COR-L47 (cell line): ENCODE results near the gene MEF2D.

Source experiments
- DNase-seq: peaks from one replicate; lab custom pipeline; 2025; lab: John Stamatoyannopoulos, UW

Gene MEF2D

GRCh38 chr1:156499842-156500542 lies 583 bp downstream of the MEF2D start:
- no peak for DNase-seq

GRCh38 chr1:156499194-156499841 lies 1.3 kb downstream of the MEF2D start:
- no peak for DNase-seq

DNA sequence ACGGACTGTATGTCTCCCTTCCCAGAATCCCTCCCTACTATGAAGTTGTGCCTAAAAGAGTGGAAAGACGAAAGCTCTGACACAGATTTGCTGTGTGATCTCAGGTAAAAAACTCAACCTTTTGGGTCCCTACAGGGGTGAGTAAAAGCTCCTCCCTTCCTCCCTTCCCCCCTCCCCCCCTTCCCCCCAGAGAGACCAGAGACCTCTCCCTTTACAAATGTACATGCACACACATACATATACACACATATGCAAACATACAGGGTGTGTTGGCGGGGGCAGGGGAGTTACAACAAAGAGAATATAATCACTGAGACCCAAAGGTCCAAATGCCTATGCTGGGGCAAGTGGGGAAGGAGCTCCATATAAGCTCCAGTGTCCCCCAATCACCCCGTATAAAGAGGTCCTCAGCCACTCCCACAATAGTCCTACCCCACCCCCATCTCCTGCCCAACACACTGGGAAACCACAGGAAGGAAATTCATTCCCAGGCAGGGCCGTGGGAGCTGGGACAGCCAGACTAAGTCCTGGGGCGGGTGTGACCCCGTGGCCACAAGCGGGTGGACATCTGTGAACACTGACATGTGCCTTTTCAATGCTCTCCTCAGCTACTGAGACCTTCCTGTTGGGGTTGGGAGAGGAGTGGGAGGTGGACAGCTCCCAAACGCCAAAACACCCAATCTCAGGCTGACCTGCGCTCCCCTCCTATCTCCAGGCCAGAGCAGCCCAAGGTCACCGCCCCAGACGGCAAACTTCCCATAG lies 2.0 kb downstream of the MEF2D start:
- DNase-seq: no peak

DNA sequence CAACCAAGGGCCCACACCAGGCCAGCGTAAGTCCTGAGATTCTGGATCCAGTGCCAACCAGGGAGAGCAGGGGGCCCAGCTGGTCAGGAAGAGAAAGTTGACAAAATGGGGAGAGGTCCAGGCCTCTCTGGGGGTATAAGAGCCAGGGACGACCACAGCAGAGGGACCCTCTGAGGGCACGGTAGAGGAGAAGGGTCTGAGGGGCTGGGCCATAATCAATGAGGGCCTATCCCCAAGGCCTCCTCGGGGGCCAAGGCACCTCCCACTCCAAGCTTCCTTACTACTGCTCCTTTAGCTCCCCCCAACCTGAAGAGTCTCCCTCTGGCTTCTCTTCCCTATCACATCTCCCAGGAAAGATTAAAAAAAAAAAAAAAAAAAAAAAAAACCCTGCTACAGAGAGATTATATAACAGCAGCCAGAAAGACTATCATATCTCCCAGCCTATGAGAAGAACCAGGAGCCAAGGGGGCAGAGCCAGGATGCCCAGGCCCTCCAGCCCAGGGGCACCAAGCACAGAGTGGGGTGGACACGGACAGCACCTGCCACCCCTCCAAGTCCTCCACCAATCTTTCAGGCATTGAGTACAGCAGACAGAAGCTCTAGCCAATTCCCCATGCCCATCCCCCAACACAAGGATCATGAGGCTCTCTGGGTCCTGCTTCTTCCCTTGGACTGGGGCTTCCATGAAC lies 2.7 kb downstream of the MEF2D start:
- DNase-seq: no peak

- no peak for DNase-seq
These were observed 3.4 kb downstream of the MEF2D start for GRCh38 chr1:156497078-156497742.

GRCh38 chr1:156496211-156496761 lies 4.3 kb downstream of the MEF2D start:
- DNase-seq: no peak

DNA sequence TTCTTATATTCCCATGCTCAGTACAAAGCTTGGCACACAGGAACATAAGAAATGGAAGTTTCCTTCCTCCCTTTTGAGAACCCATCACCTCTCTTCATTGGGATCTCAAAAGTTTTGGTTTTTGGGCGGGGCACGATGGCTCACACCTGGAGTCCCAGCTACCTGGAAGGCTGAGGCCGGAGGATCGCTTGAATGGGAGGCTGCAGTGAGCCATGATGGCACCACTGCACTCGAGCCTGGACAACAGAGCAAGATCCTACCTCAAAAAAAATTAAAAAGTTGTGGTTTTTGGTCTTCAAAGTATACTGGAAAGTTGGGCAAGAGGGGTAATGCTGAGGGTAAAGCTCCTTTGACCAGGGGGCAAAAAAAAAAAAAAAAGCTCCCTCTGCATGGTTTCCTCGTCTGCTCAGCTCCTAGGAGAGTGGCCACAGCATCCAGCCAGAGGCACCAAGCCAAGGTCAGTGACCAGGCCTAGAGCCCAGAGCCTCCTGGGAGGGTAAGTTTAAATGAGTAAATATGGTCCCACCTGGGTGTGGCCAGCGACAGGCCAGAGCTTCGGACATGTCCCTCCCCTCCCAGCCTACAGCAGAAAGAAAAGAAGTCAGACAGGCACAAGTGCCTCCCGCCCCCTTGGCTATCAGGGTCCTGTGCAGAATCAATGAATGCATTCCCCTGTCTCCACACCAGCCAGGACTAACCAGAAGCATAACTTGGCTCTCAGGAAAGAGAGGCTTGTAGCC lies 5.0 kb downstream of the MEF2D start:
- DNase-seq: no peak

DNA sequence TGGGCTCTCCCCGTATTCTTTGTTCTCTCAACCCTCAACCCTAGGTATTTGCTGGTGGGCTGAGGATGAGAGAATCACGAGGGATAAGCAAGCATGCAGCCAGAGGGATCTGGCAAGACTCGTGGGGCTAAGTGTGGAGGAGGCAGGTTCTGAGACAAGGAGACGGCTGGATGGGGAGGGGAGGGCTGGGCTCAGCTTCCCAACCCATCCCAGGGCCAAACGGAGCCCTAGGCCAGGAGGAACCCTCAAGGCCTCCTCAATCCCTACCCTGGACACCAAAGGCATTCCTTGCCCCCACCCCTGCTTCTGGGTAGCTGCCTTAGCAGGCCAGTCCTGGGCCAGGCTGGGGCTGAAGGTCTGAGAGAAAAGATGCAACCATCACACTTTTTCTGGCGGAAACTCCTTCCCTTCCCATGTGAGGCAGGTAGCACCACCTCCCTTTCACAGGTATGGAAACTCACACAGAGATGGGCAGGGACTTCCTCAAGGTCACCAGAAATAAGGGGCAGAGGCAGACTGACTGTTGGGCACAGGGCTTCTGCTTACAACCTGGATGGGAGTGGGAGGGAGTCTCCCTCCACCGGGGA lies 6.2 kb downstream of the MEF2D start:
- DNase-seq: no peak

GRCh38 chr1:156493742-156494141 lies 6.8 kb downstream of the MEF2D start:
- no peak for DNase-seq

DNA sequence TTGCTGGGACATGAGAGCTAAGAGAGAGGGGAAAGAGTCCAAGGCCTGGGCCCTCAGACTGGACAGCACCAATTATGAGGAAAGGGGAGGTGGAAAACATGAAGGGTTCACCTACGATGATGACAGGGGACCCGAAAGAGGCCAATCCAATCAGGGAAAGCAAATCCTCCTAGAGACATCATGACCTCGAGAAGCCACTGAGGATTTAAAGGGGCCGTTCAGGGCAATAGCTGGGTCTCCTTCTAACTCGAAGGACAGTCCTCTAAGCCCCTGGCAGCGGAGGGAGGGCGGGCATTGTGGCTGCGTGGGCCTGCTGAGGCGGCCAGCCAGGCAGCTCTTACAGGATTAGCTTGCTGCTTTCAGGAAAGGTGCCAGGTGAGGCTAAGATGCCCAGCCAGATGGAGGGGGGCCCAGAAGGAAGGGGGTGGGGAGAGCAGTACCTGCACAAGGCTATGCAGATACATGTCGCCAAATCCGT lies 7.4 kb downstream of the MEF2D start:
- no peak for DNase-seq

DNA sequence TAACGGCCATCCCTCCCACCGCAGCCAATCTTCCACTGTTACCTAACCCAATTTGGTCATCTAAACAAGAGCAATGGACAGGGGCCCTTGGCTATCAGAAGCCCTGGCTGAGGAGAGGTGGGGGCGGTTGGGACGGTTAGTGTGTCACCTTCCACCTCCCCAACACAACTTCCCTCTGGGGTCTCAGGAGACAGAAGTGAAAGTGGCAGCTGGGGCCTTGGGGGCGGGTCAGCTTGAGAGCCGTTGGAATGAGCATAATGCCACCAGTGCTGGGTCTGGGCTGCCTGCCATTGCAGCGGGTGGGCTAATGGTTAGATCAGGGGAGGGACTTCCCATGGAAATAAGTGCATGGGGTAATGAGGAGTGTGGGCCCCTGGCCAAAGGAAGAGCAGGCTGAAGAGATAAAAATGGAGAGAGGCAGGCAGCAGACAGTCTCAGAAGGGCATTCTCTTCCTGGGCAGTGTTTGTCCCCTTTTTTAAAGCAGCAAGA lies 7.9 kb downstream of the MEF2D start:
- no peak for DNase-seq

DNA sequence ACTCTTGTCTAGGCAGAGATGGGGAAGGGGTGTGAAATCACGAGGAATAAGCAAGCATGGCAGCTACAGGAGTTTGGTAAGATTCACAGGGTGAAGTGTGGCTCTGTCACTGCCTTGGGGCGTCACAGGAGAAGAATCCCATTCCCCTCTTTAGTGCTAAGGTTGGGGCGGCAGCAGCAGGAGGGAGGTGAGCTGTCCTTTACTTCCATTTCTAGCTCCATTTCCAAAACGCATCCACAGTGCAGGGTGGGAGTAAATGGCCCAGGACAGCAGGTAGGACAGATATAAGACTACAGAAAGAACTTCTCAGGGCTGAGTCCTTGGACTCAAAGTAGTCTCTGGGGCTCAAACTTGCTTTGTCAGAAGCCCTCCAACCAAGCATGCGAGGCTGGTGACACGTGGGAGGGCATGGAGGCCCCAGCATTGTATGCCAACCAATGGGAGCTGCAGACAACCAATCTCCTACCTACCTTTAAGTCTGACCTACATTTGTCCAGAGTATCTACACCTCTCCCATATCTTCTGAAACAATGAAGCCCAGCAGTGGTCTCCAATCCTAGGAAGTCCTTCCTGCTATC lies 8.5 kb downstream of the MEF2D start:
- no peak for DNase-seq

GRCh38 chr1:156491151-156491949 lies 9.2 kb downstream of the MEF2D start:
- DNase-seq: no peak

- no peak for DNase-seq
These were observed 10.1 kb downstream of the MEF2D start for GRCh38 chr1:156490401-156491032.

DNA sequence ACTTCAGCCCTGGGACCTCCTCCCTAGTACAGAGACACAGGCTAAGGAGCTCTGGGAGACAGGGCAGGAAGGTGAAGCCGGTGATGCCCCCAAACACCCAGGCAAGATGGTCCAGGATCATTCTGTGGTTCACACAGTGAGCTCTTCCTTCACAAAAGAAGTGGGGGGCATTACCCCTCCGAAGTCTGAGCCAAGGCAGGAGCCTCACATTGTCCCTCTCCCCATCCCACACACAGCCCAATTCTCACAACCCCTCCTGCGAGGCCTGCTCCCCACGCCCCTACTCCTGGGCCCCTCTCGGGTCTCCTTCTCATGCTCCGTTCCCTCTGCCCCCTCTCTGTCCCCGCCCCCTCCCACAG lies 10.7 kb downstream of the MEF2D start:
- DNase-seq: no peak

DNA sequence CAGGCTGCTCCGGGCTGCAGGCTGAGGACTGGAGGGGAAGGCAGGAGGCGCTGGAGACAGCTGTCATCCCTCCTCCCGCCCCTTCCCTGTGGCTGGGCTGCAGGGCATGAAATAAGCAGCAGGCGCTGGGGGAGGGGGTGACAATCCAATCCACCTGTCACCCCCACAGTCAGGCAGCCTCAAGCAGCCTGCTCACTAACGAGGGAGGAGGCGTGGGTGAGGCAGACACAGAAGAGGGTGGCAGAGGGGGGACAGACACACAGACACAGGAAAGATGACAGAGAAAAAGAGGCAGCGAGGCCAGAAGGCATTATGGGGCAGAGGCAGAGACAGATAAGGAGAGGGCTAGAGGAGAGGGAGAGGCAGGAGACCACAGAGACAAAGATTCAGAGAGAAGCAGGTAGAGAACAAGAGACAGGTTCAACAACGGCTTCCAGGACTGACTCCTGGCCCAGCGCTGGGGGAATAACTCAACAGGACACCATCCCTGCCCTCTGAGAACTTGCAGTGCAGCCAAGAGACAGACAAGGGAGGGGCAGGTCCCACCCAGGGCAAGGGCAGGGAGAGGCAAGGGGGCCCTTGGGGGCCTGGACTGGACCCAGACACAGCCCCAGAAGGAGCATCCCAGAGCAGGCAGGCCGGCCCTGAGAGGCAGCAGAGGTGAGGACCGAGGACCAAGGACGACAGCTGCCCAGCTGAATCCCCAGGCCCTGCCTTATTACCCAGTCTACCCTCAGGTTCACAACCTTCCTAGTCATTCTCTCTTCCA lies 11.2 kb downstream of the MEF2D start:
- DNase-seq: peak; percentile 56

- DNase-seq: no peak
These were observed 11.9 kb downstream of the MEF2D start for GRCh38 chr1:156488566-156489165.
